NCI-H2107 treated with DMSO at 0.1 percent for 48 hours (cell line): ENCODE results near the gene ABCA1.

Experiments
- DNase-seq: peaks from one replicate; lab custom pipeline; 2025; ENCODE audit not compliant: unreplicated experiment; lab: John Stamatoyannopoulos, UW

The ABCA1 gene

GRCh38 chr9:104800068-104800785 is 127.7 kb downstream of the ABCA1 start:
- no peak for DNase-seq

DNA sequence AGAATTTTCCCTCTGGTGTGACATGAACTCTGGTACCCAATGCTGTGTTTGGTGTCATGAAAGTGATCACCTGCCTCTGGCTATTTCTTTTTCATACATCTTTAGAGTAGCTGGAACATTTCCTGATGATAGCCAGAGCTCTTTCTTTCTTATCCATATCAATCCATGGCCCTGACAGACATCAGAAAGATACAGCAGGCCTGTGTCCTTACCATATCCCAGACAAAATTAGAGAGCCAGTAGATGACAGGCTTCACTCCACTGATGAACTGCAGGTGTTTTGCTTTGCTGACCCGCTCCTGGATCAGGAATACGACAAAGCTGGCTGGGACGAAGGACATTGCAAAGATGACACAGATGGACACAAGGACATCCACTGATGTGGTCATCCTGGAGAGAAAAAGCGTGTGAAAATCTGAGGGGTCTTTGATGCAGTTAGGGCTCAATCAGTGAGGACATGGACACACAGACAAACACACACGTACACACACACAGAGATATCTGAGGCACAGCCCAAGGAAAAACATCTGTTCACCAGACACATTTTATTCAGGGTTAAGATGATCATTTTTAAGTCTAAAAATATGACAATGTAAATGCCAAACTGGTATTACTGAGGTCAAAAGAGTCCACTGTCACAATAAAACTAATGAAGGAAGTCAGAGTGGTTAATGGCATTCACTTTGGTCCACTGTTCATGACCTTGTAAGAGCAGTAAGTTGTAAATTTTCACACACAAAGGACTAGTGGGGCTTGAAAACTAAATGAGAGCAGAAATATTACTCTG is 129.6 kb downstream of the ABCA1 start:
- DNase-seq, result no peak

- no peak for DNase-seq
Measured at GRCh38 chr9:104795857-104796256, 132.1 kb downstream of the ABCA1 start.

DNA sequence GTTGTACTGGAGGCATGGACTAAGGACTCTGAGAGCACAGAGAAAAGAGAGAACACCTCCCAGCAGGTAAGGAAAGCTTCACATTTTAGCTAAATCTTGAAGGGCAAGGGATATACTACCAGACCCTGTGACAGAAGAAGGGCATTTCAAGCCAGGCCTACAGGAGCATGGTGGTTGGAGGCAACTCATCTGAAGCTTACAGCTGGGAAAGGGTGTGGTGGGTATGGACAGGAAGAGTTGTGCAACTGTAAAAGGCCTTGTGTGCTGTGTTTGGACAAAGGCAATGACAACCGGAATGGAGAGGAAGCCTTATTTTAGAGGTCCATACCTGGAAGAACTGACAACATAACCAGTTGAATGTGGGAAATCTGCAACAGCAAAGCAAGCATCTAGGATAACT is 132.9 kb downstream of the ABCA1 start:
- no peak for DNase-seq

DNA sequence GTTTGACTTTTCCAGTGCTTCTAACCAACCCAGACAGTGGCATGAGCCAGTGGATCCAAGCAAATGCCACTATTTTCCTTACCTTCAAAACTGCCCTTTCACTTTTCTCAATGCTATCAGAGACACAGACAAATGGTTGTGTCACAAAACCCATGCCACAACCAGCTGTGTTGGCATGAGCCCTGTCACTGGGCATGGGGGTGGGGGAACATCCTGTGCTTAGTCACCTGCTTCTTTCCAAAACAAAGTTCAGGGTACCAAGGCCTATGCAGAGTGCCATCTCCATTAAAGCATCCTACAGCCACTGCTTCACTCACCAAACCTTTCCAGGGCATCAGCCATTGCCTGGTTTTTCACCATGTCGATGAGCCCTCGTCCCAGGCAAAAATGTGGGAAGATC is 133.9 kb downstream of the ABCA1 start:
- no peak for DNase-seq

DNA sequence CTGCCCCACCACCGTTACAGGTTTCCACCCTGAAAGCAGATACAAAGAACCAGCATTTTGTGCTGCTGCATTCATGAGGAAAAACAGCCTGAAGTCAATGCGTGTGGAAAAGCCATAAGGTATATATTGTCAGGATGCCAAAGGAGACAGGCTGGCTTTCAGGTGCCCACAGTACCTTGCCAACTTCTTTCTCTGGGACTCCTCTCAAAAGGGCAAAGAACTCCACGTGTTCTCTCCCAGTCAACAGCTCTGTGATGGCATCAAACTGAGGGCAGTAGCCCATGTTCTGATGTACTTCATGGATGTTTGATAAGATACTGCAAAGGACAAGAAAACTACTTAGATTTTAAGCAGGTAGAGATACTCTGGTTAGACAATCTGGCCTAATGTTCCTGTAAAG is 139.7 kb downstream of the ABCA1 start:
- DNase-seq, result no peak

DNA sequence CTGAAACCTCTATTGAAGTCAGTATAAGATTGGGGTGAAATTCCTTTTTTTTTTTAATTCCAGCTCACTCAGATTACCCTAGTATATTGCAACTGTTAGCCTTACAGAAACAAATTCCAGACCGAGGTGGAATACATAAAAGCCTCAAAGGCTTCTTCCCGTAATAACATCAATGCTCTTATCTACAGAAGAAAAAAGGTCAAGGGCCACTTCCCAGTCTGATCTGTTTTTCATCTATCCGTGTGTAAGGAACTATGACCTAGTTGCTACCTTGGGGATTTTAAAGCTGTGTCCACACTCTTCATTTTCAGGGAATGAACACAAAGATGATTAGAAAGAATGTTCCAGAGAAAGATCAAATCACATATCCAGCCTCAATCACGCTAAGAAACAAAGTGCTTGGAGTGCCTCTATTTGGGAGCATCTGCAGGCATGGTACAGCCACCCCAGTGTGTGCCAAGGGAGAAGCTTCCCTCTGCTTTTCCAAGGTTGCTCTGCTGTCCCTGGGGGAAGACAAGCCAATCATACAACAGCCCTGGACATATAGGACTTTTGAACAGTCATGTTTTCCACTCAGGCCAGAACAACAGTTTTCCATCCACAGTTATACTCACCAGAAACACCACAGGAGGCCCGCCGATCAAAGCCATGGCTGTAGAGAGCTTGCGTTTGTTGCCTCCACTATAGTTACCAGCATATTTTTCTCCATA is 140.5 kb downstream of the ABCA1 start:
- no peak for DNase-seq

DNA sequence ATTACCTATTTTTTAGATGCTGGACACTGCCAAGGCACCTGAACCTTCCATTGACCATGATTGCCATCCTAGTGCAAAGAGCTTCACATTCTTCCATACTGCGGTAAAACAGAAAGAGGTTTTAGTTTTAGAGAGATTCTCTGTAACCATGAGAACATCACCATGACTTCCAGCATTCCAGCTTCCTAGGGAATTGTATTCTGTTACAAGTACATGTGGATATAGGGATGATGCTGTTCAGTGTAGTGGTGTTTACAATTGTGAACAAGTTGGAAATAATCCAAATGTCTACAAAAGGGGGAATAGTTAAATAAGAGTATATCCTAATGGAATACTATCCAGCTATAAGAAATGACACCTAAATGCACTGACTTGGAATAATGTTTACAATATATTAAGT is 141.7 kb downstream of the ABCA1 start:
- no peak for DNase-seq

DNA sequence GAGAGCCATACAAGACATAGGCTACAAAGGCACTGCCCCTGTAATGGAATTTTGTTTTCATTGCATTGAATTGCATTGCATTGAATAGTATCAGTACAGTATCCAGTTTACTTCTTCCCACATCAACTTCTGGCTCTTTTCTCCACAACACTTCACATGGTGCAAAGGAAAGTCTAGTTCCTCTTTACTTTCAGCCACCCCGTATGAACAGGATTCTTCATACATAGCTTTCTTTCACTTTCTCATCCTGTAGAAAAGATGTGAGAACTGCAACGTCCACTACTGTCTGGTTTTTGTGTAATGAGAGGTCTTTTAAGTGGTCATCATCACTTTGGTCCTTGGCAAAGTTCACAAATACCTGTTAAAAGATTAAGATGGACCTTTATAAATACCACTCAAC is 143.9 kb downstream of the ABCA1 start:
- DNase-seq, result no peak

GRCh38 chr9:104783588-104783987 is 144.4 kb downstream of the ABCA1 start:
- DNase-seq, result no peak

GRCh38 chr9:104780796-104781395 is 147.1 kb downstream of the ABCA1 start:
- peak; percentile 14 for DNase-seq

- no peak for DNase-seq
Measured at GRCh38 chr9:104779946-104780535, 147.9 kb downstream of the ABCA1 start.

DNA sequence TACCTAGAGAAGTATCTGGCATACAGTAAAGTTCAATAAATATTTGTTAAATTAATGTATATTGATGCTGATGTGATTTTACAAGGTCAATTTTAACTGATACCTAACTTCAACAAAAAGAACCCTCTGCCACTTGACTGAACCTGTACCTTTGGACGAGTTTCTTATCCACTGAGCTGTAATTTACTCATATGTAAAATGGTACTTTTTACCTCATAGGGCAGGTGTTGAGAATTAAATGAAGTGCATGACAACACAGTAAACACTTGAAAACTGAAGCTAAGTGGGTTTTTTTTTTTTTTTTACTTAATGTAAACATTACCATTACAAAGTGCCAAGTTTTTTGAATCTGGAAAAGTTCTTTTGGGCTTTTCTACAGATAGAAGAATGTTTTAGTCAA is 148.6 kb downstream of the ABCA1 start:
- DNase-seq, result no peak

DNA sequence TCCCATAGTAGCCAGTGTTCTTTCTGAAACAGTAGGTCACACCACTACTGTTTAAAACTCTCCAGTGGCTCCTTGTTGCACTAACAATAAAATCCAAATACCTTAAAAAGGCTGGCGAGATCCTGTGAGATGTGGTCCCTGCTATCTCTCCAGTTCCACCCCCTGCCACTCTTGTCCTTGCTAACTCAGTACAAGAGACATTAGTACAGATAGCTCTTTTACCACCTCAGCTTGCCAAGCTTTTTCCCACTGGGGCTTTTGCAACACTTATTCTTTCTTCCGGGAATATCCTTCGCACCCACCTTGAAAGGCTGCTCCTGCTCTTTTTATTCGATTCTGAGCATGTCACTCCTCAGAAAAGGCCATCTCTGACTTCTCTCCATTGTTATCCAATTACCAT is 149.2 kb downstream of the ABCA1 start:
- DNase-seq, result no peak

DNA sequence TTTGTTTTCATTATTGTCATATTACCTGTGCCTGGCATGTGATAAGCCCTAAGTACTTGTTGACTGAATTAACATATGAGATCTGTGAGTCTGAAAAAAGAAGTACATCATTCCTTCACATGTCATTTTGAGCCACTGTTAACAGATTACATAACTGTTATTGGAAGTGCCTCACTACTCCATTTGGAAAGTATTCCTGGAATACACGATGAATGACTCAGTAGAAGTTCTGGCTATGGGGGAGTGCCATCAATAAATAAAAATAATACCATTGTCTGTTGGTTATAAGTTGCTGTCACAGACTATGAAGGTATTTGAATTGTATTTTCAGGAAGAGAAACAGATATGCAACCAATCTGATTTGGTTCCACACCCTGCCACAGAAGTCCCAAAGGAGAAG is 151.2 kb downstream of the ABCA1 start:
- DNase-seq, result no peak

GRCh38 chr9:104775976-104776375 is 152.0 kb downstream of the ABCA1 start:
- DNase-seq, result no peak

- DNase-seq, result no peak
Measured at GRCh38 chr9:104775574-104775936, 152.4 kb downstream of the ABCA1 start.

- no peak for DNase-seq
Measured at GRCh38 chr9:104774831-104775573, 153.0 kb downstream of the ABCA1 start.

- no peak for DNase-seq
Measured at GRCh38 chr9:104774132-104774531, 153.8 kb downstream of the ABCA1 start.

DNA sequence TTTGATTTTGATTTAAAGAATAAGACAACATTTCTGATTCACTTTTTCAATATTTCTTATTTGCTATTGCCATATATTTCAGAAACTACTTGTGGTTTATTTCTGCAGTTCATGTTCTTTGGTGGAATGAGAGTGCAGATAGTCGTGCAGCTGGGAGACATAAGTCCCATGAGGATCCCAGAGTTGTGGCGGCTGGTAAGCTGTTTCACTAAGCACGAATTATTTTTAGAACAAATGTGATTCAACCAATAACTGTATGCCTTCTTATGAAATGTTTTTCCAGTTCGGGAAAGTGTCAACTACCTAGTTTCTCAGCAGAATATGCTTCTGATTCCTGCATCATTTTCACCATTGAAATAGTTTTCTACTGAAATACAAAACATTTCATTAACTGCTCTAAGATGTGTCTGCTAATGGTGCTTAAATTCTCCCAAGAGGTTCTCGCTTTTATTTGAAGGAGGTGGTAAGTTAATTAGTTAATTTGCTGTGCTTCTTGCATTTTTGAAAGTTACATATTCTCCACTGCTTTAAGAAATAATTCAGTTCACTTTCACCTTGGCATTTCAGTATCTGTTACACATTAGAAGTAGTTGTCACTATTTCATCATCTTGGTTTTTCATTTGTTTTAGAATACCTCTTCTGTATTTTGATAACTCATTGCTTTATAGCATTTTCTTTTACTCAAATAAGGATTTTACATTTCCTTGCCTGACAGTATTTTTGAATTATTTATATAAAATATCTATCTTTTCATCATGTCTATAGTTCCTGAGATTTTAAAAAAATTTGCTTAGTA is 155.0 kb downstream of the ABCA1 start:
- no peak for DNase-seq
